DMS 273 (cell line): ENCODE measurements around the gene XIRP1.

ENCODE experiments used
- DNase-seq: peaks from one replicate; lab custom pipeline; 2025; ENCODE audit not compliant: unreplicated experiment; lab: John Stamatoyannopoulos, UW

Gene XIRP1

DNA sequence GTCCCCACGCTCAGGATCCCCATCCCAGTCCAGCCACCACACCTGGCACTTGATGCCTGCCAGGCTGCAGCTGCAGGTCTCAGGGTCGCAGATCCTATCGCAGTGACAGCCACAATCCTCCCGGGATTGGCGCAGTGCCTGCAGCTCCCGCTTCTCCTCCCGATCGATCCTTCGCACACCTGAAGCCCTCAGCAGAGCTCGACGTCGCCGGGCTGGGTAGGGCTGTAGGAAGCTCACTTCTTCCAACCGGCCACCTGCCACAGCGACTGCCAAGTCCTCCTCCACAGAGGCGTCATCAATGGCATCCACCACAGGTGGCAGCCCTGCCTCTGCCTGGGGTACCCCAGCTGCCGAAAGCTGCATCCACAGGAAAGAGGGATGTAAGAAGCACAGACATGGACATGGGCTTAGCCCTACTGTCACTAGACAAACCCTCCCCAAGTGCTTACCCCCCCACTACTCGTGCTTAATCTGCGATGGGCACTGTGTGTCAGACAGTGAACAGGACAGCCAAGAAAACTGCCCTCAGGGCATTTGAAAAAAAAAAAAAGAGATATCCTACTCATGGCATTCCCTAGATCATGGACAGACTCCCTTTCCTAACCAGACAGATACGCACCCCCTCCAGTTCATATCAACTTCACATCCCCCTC is 48.2 kb downstream of the XIRP1 start:
- DNase-seq, result no peak

DNA sequence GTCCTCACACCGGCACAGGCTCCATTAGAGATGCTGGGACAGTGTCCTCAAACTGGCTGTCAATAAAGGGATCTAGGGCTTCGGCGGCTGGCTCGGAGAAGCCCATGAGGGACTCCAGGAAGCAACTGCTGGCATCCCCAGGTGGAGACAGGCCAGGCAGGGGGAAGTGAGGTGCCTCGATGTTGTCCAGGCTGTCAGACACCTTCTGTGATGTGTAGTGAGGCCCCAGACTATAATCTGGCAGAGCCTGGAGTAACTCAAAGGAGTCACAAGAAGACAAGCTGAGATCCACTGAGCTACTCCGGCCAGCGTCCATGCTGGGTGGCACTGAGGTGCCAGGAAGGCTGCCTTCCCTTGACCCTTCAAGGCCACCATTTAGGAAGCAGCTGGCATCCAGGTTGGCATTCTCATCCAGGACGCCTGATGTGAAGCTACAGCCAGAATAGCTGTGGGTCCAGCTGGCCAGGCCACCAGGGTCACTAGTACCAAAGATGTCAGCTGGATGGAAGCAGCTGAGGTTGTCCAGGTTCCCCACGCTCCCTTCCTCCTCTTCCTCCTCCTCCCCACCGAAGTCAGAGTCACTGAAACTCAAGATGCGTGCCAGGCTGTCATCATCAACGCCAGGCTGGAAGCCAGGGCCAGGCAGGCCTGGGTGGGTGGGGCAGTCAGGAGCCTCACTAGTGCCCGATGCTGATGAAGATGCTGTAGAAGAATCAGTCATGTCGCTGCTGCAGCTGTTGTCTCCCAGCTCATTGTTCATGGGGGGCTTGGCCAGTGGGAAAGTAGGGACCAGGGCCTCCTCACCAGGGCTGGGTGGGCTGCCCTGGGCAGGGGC is 49.1 kb downstream of the XIRP1 start:
- DNase-seq, result no peak

DNA sequence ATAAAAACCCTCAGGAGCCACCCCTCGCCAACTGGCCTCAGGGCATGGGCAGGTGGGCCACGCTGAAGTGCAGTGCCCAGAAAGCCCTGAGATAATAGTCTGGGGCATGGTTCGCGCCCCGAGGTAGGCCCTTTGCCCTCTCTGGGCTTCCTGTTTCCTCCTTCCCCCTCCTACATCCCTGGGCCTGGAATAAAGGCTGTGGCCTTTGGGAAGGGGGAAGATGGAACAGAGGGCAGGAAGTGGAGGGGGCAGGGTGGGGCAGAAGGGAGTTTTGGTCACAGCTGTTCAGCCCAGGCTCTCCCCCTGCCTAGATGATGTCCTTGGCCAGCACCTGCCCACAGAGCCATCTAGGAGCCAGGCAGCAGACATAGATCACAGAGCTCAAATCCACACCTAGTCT is 50.3 kb downstream of the XIRP1 start:
- DNase-seq, result peak; percentile 53

DNA sequence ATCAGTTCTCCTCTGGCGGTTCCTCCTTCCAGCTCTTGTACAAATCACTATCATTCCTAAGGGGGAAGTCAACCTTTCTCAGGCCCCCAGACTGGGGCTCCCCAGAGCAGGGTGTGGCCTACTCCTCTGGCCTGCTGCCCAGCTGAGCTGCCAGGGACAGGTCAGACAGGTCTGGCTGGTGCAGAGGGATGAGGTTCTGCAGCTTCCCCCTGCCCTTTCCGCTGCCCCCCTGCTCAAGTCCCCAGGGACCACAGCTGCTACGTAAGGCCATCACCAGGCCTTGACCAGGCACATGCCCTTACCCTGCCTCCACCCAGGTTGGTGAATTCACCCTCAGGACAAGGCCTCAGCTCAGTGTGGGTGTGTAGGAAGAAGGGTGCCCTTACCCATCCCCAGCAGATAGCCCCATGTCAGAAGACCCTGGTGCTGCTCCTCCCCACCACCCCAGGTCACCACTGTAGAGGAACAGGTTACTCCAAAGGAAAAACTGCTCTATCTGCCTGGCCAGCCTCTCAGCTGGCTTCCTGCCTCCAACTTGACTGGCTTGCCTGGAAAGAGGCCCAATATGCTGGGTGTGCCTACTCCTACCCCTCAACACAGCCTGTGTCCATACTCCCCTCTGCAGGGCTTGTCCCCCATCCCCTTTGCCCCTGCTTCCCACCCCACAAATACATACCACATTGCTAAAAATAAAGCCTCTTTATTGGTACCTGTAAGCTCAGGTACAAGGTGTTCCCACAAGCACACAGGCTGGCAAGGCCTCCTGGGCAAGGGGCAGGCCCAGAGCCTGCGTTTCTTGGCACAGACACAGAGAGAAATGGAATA is 51.0 kb downstream of the XIRP1 start:
- peak; percentile 18 for DNase-seq

DNA sequence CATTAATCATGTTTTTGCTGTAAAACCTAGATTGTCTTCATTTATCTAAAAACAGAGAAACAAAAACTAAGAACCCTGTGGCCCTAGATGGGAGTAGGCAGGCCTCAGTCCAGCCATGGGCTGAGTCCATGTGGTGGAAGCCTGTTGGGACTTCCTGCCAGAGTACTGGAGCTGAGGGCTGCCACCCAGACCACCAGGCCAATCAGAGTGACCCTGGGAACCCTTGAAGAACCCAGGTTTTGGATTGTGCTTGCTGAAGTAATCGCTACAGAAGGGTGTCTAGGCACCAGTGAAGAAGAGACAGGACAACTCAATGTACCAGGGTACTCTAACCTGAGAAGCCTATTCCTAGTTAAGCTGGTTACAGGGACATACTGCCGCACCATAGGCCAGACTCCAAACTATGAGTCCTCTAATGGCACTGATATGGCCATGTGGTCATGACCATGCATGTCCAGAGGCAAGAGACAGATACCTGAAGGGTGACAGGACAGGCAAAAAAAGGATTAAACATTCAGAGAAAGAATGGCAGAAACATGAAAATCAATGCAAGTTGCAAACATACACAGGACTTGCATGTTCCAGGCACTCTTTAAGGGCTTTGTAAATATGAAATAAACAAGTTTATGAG is 51.9 kb downstream of the XIRP1 start:
- DNase-seq, result no peak

DNA sequence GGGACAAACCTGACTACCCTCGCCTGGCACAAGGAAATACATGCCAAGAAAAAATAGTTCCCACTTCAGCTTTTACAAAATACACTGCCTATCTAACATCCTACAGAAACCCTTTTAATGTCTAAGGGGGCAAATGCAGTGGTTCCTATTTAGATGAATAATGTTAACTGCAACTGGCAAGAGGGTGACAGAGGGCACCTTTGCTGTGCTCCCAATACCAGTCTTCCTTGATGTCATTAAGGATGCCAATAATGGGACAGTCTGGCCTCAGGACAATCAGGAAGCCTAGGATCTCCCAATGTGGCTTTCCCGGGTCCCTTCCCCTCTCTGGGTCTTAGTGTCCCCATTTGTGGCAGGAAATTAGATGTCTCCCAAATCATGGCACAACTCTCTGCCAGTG is 53.0 kb downstream of the XIRP1 start:
- no peak for DNase-seq

DNA sequence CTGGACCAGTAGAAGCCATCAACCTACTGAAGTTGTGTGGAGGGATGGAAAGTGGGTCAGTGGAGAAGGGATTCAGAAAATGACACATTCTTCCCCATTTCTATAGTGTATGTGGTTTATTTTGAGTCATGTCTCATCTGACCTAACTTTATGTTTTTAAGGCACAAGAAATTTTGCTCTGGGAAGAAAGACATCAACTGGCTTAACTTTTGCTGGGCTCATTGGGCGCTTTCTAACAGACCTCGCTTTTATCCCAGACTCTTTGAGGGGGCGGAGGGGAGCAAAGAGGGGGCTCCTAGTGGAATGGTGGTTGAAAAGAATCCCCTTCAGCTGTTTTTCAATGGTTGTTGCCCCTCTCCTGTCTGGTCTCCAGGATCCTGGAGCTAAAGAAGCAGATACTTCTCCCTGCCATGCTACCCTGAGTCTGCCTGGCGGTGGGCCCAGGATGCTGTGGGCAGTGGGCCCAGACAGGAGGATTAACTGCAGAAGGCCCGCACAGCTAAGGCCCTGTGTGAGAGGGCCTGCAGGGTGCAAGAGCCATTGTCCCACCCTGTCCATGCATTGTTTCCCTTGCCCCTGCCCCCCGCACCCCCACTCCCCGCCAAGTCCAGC is 53.5 kb downstream of the XIRP1 start:
- DNase-seq, result peak; percentile 56

DNA sequence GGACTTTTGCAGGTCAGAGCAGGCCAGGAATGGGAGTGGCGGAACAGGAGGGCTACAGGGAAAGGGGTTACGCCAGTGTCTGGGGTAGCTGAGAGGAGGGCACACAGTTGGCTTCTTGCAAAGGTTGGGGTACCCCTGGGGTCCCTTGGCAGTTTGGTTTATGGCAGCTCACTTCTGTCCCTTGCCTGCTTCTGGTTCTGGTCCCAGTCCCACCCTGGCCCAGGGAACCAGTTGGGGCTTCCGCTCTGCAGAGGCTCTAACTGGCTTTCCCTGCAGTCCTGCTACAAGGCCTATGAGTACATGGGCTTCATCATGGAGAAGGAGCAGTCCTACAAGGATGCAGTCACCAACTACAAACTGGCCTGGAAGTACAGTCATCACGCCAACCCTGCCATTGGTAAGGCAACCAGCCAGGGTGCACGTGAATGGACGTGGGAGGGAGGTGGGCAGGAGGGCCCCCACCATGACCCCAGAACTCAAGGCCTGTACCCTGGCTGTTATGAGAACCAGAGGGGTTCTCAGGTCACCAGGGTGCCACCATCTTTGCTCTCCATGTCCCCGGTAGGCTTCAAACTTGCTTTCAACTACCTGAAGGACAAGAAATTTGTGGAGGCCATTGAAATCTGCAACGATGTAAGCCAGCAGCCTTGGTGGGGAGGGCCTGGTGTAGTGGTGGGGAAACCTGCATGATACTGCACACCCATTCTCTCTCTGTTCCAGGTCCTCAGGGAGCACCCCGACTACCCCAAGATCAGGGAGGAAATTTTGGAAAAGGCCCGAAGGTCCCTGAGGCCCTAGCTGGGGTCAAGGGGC is 54.2 kb downstream of the XIRP1 start:
- DNase-seq, result no peak

DNA sequence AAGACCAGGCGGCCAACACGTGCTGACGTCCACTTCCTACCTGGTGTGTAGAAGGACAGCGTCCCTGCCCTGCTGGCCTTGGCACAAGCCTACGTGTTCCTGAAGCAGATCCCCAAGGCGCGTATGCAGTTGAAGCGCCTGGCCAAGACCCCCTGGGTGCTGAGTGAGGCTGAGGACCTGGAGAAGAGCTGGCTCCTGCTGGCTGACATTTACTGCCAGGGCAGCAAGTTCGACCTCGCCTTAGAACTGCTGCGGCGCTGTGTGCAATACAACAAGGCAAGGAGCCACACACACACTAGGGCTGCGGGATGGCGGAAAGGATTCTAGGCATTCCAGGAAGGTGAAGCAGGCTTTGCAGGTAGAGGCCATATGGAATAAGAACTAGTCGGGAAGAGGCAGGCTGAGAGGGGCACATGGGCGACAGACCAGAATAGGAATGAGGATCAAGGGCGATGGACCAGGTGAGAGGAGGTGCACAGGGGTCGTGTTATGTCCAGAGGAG is 54.9 kb downstream of the XIRP1 start:
- DNase-seq, result no peak

DNA sequence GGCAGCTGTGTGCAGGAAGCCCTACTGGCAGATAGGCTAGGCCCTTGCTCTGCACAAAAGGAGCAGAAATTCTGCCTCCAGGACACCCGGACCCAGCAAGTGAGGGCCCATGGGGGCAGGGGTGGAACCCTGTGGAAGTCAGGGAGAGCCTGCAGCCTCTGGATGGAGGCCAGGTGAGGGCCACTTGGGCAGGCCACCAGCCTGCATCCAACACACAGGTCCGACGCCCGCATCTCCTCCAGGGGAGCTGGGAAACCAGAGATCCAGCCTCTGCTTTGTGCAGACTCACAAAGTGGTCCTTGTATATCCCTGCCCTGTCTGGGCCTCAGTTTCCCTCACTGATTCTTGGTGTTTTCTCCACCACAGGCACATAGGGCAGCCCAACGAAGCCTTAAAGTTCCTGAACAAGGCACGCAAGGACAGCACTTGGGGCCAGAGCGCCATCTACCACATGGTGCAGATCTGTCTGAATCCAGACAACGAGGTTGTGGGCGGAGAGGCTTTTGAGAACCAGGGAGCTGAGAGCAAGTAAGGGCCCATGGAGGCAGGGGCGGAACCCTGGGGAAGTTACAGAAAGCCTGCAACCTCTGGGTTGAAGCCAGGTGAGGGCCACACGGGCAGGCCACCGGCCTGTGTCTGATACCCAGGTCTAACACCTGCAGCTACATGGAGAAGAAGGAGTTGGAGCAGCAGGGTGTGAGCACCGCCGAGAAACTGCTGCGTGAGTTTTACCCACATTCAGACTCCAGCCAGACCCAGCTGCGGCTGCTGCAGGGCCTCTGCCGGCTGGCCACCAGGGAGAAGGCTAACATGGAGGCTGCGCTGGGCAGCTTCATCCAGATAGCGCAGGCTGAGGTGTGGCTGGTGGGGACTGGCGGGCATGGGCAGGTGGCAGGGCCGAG is 55.6 kb downstream of the XIRP1 start:
- DNase-seq, result no peak

DNA sequence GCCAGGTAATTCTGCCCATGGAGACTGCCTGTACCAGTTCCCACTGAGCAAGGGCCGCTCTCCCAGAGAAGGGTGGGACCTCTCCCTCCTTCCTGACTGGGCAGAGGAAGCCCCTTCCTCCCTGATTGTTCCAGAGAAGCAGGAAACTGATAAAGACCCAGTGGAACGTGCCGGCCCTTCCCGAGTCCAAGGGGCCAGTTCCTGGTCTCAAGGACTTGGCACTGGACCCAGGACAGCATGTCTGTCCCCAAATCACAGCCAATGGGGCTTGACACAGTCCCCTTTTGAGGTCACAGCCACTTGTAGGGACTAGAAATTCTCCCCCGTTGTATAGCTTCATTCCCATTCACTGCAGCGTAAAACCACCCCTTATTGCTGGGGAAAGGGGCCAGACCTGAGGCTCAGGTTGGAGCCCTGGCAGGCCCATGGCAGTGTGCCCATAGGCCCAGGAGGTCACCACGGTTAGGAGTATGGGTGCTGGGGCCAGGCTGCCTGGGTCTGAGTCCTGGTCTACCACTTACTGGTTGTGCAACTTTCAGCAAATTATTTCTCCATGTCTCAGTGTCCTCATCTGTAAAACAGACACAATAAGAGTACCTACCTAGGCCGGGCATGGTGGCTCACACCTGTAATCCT is 57.1 kb downstream of the XIRP1 start:
- DNase-seq, result no peak

DNA sequence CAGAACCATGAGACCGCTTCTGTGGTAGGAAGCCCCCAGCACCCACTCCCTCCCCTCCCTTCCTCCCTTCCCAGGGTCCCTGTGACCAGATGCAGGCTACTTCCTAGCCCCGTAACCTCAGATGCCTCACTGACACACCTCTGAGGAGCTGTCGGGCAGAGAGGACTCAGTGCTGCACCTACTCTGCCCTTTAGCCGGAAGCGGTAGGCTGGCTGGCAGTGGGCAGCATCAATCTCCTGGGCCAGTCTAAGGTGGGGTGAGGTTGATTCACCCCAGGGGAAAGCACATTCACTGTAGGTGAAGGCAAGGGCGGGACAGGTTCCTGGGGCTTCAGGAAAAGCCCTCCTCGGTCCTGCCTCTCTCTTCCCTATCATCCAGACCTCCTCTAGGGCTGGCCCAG is 58.1 kb downstream of the XIRP1 start:
- no peak for DNase-seq

DNA sequence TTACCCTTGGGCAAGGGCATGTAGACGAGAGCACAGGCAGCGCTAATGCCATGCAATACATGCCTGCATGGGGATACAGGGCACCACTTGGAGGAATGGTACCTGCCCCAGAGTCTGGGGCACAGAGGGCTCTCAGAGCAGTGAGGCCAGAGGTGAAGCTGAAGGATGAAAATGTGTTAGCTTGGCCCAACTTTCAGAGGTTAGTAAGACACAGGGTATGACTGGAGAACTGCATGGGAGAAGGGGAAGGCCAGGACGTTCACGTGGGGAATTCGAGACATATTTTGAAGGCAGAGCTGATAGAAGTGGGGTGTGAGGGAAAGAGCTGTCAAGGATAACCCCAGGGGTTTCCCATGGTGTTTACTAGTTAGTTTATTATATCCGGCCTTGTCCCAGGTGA is 58.6 kb downstream of the XIRP1 start:
- DNase-seq, result no peak
